Caco-2 (cell line): ENCODE data around the gene CD86. TPM values are rescaled to one million over a fixed set of nuclear protein-coding genes. Genes with fewer than 3 reads are reported as not detected.

Experiments used
- BruUV-seq: library from RNA; stranded (reverse); fragments of 400-500 nt; replicated peaks from 2 replicates; lab custom pipeline; 2021; lab: Mats Ljungman, UMichigan
- CTCF ChIA-PET: fragments of 300-600 bp; sonication (Branson Sonifier 250); formaldehyde crosslinking; loops from one replicate; lab custom pipeline; 2022; ENCODE audit warnings: antibody characterized with exemption; lab: Charles Lee
- POLR2A ChIA-PET: fragments of 300-600 bp; sonication (Branson Sonifier 250); formaldehyde crosslinking; loops from one replicate; lab custom pipeline; 2022; ENCODE audit warnings: antibody characterized with exemption; lab: Charles Lee
- DNase-seq, 2 experiments: peaks; one replicate each; pipeline versions ENCODE4 v3.0.0 to v3.0.0-alpha.2; 2020 to 2022
- H3K27me3 ChIP-seq: replicated peaks from 2 replicates; pipeline ENCODE4 v1.6.0; 2011; ENCODE audit warnings: low read length; ENCODE audit not compliant: control insufficient read depth, insufficient read depth
- H3K36me3 ChIP-seq: 2 replicates; pipeline ENCODE4 v1.5.1; 2011; ENCODE audit warnings: low read length; ENCODE audit not compliant: control insufficient read depth, insufficient read depth
- H3K4me1 ChIP-seq: fragments of 250-450 bp; sonication (Bioruptor Pico); 2 replicates; pipeline ENCODE4 v1.5.1; 2020; ENCODE audit warnings: mild to moderate bottlenecking
- H3K4me3 ChIP-seq: 2 replicates; pipeline ENCODE4 v1.5.1; 2011; ENCODE audit warnings: low read depth, mild to moderate bottlenecking, control low read depth, low read length
- H3K9me3 ChIP-seq: fragments of 250-450 bp; sonication (Bioruptor Pico); 2 replicates; pipeline ENCODE4 v1.5.1; 2020; ENCODE audit warnings: mild to moderate bottlenecking, moderate library complexity
- H3K27ac Mint-ChIP-seq: one replicate; pipeline ENCODE4 v1.8.0; 2022; ENCODE audit warnings: mixed read lengths; ENCODE audit not compliant: unreplicated experiment
- H3K27me3 Mint-ChIP-seq: one replicate; pipeline ENCODE4 v1.8.0; 2022; ENCODE audit warnings: mixed read lengths; ENCODE audit not compliant: insufficient read depth, unreplicated experiment
- H3K36me3 Mint-ChIP-seq: one replicate; pipeline ENCODE4 v1.8.0; 2022; ENCODE audit warnings: mild to moderate bottlenecking, mixed read lengths; ENCODE audit not compliant: insufficient read depth, unreplicated experiment
- H3K4me1 Mint-ChIP-seq: one replicate; pipeline ENCODE4 v1.8.0; 2022; ENCODE audit warnings: low read depth, mixed read lengths; ENCODE audit not compliant: unreplicated experiment
- H3K4me3 Mint-ChIP-seq: one replicate; pipeline ENCODE4 v1.8.0; 2022; ENCODE audit warnings: mild to moderate bottlenecking, moderate library complexity, mixed read lengths; ENCODE audit not compliant: unreplicated experiment
- H3K9me3 Mint-ChIP-seq: one replicate; pipeline ENCODE4 v1.8.0; 2022; ENCODE audit warnings: mixed read lengths; ENCODE audit not compliant: unreplicated experiment
- CTCF ChIP-seq, 2 experiments: fragments of 200-600 bp in 1 of 2; IDR thresholded peaks; 1 replicate in 1 of 2; 2 replicates in 1 of 2; pipeline versions ENCODE4 v1.5.1 to v1.8.0; 2011 to 2022; ENCODE audit warnings: antibody characterized with exemption in 1 of 2, control low read depth in 1 of 2, inconsistent platforms in 1 of 2, low read depth in 1 of 2, low read length in 1 of 2, mild to moderate bottlenecking in 1 of 2, moderate library complexity in 1 of 2; ENCODE audit not compliant: insufficient read depth in 1 of 2, severe bottlenecking in 1 of 2, unreplicated experiment in 1 of 2
- intact Hi-C: fragments of 100-400 bp; cut with micrococcal nuclease; formaldehyde crosslinking; loops from one replicate; pipeline ENCODE4 v1.10.0; 2022; ENCODE audit not compliant: unreplicated experiment
- total RNA-seq: library from RNA; stranded (reverse); gene quantifications from 2 replicates; pipeline ENCODE4 v1.2.3, GENCODE V29; 2022

Gene CD86
- total RNA-seq, 1 experiment from 2014 or later = not detected

DNA sequence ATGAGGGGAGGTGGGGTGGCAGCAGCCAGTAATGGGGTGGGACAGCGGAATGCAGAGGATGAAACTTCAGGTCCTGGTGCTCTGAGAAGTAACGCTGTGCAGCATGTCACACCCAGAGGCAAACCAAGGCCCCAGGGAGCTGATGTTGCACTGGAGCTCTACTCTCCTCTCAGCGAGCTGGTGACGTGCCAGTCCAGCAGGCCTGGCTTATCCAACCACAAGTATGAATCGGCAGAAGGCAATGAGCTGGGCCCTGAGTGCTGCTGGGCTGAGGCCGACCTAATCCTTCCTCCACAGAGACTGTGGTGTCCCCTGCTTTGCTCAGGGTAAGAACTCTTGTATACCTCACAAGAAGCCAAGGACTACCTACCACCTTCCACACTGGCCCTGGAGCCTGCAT, 30.5 kb downstream of the CD86 start:
- TF ChIP-seq CTCF (IDR thresholded peaks at IDR 0.05; ENCODE audit: insufficient read depth in 1 of 2, low read depth in 1 of 2, low read length in 1 of 2, severe bottlenecking in 1 of 2, unreplicated experiment in 1 of 2) = no peak
- no TSS peak for BruUV-seq
- no peaks in the 10 kb centered on the region for H3K36me3 Mint-ChIP-seq

DNA sequence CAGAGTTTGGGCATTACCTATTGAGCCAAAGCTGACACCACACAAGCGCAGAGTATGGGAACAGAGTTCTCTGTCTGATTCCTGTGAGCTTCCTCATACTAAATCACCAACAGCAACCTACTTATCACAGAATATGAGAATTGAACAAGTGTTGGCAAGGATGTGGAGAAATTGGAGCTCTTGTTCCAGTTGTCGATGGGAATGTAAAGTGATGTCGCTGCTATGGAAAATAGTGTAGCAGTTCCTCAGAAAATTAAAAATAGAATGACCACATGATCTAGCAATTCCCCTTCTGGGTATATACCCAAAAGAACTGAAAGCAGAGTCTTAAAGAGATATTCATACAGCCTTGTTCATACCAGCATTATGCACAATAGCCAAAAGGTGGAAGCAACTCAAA, 33.4 kb downstream of the CD86 start:
- Mint-ChIP-seq H3K27me3 (peaks cover 14% of the 10 kb centered on the region), H3K27ac (no peak overlapping the region), H3K4me3 (no peak overlapping the region), H3K4me1 (no peaks in the 10 kb centered on the region), H3K9me3 (no peaks in the 10 kb centered on the region), H3K36me3 (no peaks in the 10 kb centered on the region)
- Histone ChIP-seq H3K4me1 (no peaks in the 10 kb centered on the region), H3K4me3 (no peak overlapping the region), H3K27me3 (no peaks in the 10 kb centered on the region), H3K36me3 (no peaks in the 10 kb centered on the region), H3K9me3 (no peaks in the 10 kb centered on the region)
- intact Hi-C loops = no loop called here
- DNase-seq = no peak
- CTCF ChIA-PET = no interaction called here
- POLR2A ChIA-PET = no interaction called here
- no TSS peak for BruUV-seq
- TF ChIP-seq CTCF (IDR thresholded peaks at IDR 0.05; ENCODE audit: insufficient read depth in 1 of 2, low read depth in 1 of 2, low read length in 1 of 2, severe bottlenecking in 1 of 2, unreplicated experiment in 1 of 2) = no peak

More for the DNA sequence above, 30.5 kb downstream of the CD86 start:
- Histone ChIP-seq H3K36me3 (no peaks in the 10 kb centered on the region), H3K27me3 (no peaks in the 10 kb centered on the region), H3K9me3 (no peaks in the 10 kb centered on the region), H3K4me3 (no peak overlapping the region), H3K4me1 (no peaks in the 10 kb centered on the region)
- ChIA-PET CTCF (no interaction called here), POLR2A (no interaction called here)
- intact Hi-C loops = no loop called here
- no peaks in the 10 kb centered on the region for H3K4me1 Mint-ChIP-seq
- H3K27ac Mint-ChIP-seq = no peak overlapping the region
- no peak for DNase-seq
- peaks cover 23% of the 10 kb centered on the region for H3K27me3 Mint-ChIP-seq
- H3K9me3 Mint-ChIP-seq = no peaks in the 10 kb centered on the region
- no peak overlapping the region for H3K4me3 Mint-ChIP-seq

DNA sequence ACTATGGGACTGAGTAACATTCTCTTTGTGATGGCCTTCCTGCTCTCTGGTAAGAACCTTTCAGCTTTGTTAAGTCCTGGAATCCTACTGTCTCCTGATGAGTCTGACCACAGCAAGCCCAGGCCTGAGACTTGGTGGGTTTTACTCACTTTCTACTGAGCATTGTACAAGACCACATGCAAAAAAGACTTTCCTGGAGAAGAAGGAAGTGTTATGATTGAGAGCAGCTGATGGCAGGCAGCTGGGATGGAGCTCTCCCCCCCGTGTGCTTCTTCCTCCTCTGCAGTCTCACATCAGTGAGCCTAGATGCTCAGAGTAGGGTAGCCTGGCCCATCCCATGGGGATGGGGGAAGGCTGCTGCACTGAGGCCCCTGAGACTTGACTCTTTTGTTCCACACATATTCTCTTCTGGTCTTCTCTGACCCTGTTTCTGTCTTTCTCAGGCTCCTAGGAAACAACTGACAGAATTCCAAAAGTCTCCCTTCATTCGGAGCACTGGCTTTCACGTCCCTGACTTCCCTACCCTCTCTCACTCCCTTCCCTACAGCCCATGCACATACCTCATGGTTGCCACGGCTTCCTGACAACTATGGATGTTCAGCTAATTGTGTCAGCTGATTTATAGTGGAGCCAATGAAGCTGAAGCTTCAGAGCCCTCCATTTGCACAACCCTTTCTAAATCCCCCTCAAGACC, 36.6 kb downstream of the CD86 start:
- Histone ChIP-seq H3K27me3 (no peaks in the 10 kb centered on the region), H3K36me3 (no peaks in the 10 kb centered on the region), H3K9me3 (no peaks in the 10 kb centered on the region), H3K4me1 (no peaks in the 10 kb centered on the region), H3K4me3 (no peak overlapping the region)
- H3K4me1 Mint-ChIP-seq = no peaks in the 10 kb centered on the region
- TF ChIP-seq CTCF (IDR thresholded peaks at IDR 0.05; ENCODE audit: insufficient read depth in 1 of 2, low read depth in 1 of 2, low read length in 1 of 2, severe bottlenecking in 1 of 2, unreplicated experiment in 1 of 2) = no peak
- no peaks in the 10 kb centered on the region for H3K9me3 Mint-ChIP-seq
- no peak overlapping the region for H3K4me3 Mint-ChIP-seq
- BruUV-seq = no TSS peak
- intact Hi-C loops = loop anchor here (10.0 kb wide), 1 partner anchor 237 kb away; no protein-coding TSS in a partner anchor
- H3K27me3 Mint-ChIP-seq = peaks cover 10% of the 10 kb centered on the region
- POLR2A ChIA-PET = no interaction called here
- H3K27ac Mint-ChIP-seq = no peak overlapping the region
- no peak for DNase-seq
- no peaks in the 10 kb centered on the region for H3K36me3 Mint-ChIP-seq
- CTCF ChIA-PET = interaction anchor here (0.7 kb wide), 1 partner anchor 543 kb away, joined by 3 read pairs; no protein-coding TSS in a partner anchor
